HG03159 (cell line): ENCODE measurements around the gene RGS7.
"Not testable (repeated sequence)": the region's sequence is repeated elsewhere in the genome, so short reads cannot be mapped to it uniquely, and the experiment has no call there.

Experiments
- ATAC-seq: cut with Tn5 transposase; IDR thresholded peaks from one replicate; pipeline ENCODE4 v1.9.1; 2021; ENCODE audit warnings: mild to moderate bottlenecking, moderate library complexity; ENCODE audit not compliant: unreplicated experiment

Gene RGS7

DNA sequence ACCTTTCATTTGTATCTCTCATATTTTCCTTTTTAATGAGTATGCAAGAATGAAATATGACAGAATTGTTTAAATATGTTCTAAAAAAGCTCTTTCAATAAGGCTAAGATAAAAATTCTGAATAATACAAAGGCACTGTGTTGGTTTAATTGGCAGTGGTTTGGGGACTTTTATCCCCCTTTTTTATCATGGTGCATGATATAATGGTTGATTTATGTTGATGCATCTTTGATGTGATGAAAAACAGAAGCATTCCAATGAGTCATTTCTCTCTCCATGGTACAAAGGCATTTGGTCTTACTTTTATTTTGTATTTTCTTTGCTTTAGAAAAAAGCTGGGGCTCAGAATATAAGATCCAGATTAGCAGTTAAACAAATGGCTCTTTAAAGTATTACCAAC, 617.9 kb downstream of the RGS7 start:
- no peak for ATAC-seq

- ATAC-seq, result no peak
Observed at GRCh38 chr1:240737766-240738265, 619.2 kb downstream of the RGS7 start.

GRCh38 chr1:240737298-240737697, 619.7 kb downstream of the RGS7 start:
- no peak for ATAC-seq

DNA sequence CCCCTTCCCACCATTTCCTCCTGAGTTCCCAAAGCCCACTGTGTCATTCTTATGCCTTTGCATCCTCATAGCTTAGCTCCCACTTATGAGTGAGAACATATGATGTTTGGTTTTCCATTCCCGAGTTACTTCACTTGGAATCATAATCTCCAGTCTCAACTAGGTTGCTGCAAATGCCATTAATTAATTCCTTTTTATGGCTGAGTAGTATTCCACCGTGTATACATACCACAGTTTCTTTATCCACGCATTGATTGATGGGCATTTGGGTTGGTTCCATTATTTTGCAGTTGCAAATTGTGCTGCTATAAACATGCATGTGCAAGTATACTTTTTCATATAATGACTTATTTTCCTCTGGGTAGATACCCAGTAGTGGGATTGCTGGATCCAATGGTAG, 622.3 kb downstream of the RGS7 start:
- not testable (repeated sequence) for ATAC-seq

DNA sequence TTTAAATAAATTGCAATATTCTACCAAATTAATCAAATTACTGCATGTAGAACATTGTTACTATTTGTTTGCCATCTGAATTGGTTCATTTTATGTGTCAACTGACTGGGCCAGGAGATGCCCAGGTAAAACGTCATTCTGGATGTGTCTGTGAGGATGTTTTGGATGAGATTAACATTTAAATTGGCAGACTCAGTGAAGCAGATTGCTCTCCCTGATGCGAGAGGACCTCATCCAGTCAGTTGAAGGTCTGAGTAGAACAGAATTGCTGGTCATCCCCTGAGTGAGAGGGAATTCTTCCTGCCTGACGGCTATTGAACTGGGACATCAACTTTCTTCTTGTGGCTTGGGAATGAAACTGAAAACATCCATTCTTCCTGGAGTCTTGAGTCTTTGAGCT, 623.0 kb downstream of the RGS7 start:
- no peak for ATAC-seq

DNA sequence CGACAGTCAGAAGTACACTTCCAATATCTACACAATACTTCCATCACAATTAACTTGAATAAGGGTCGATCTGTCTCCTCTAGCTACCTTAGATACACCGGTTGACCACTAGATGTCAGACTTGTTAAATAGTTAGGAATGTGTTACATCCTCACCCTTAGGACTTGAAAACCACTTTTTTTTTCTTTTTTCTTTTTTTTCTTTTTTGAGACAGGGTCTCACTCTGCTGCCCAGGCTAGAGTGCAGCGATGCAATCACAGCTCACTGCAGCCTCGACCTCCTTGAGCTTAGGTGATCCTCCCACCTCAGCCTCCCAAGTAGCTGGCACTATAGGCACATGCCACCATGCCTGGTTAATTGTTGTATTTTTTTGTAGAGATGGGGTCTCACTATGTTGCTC, 624.6 kb downstream of the RGS7 start:
- peak; percentile 92 for ATAC-seq
